ENCODE measurements around the gene ME1.

GRCh38 chr6:83185096-83185495 lies 245.8 kb downstream of the ME1 start:
- TF ChIP-seq CTCF (IDR thresholded peaks at IDR 0.05) (no peak), EP300 (IDR thresholded peaks at IDR 0.05) (no peak)
